ENCODE results near the gene CCDC182.

The CCDC182 gene

GRCh38 chr17:57774872-57775271 is 29.8 kb upstream of the CCDC182 start:
- no peak overlapping the region for H3K4me3 ChIP-seq (IDR thresholded peaks at IDR 0.05; ENCODE audit: insufficient read depth, low read depth, low read length)
- no peaks in the 10 kb centered on the region for H3K36me3 ChIP-seq (ENCODE audit: insufficient read depth)
- no peak overlapping the region for H3K9ac ChIP-seq
- H3K27ac ChIP-seq: no peak overlapping the region
- no peaks in the 10 kb centered on the region for H4K20me1 ChIP-seq (ENCODE audit: insufficient read depth)
- no peak for TF ChIP-seq CTCF (conservative IDR thresholded peaks at IDR 0.05; ENCODE audit: low read depth, low read length)
- H2AFZ ChIP-seq (ENCODE audit: low read depth): no peak overlapping the region
- no peaks in the 10 kb centered on the region for H3K4me1 ChIP-seq (ENCODE audit: low read depth, poor library complexity, severe bottlenecking)
- H3K27me3 ChIP-seq (ENCODE audit: insufficient read depth, low read depth): peaks cover 5% of the 10 kb centered on the region; the same call in 1 of the 2 replicates
- H3K4me2 ChIP-seq: no peak overlapping the region
- no peaks in the 10 kb centered on the region for H3K79me2 ChIP-seq (ENCODE audit: insufficient read depth, low read depth)

GRCh38 chr17:57773557-57773956 is 28.5 kb upstream of the CCDC182 start:
- no peak overlapping the region for H2AFZ ChIP-seq (ENCODE audit: low read depth)
- H3K9ac ChIP-seq: no peak overlapping the region
- no peaks in the 10 kb centered on the region for H3K36me3 ChIP-seq (ENCODE audit: insufficient read depth)
- H3K4me1 ChIP-seq (ENCODE audit: low read depth, poor library complexity, severe bottlenecking): no peaks in the 10 kb centered on the region
- H3K79me2 ChIP-seq (ENCODE audit: insufficient read depth, low read depth): no peaks in the 10 kb centered on the region
- H3K27me3 ChIP-seq (ENCODE audit: insufficient read depth, low read depth): peaks cover 5% of the 10 kb centered on the region; the same call in 1 of the 2 replicates
- no peak for TF ChIP-seq CTCF (conservative IDR thresholded peaks at IDR 0.05; ENCODE audit: low read depth, low read length)
- no peak overlapping the region for H3K4me3 ChIP-seq (IDR thresholded peaks at IDR 0.05; ENCODE audit: insufficient read depth, low read depth, low read length)
- H3K27ac ChIP-seq: no peak overlapping the region
- H4K20me1 ChIP-seq (ENCODE audit: insufficient read depth): no peaks in the 10 kb centered on the region
- H3K4me2 ChIP-seq: no peak overlapping the region

GRCh38 chr17:57772774-57773173 is 27.7 kb upstream of the CCDC182 start:
- Histone ChIP-seq H3K4me1 (ENCODE audit: low read depth, poor library complexity, severe bottlenecking) (no peaks in the 10 kb centered on the region), H3K27ac (no peak overlapping the region), H3K36me3 (ENCODE audit: insufficient read depth) (no peaks in the 10 kb centered on the region), H2AFZ (ENCODE audit: low read depth) (no peak overlapping the region), H3K79me2 (ENCODE audit: insufficient read depth, low read depth) (no peaks in the 10 kb centered on the region), H3K27me3 (ENCODE audit: insufficient read depth, low read depth) (peaks cover 5% of the 10 kb centered on the region; the same call in 1 of the 2 replicates), H3K9ac (no peak overlapping the region), H4K20me1 (ENCODE audit: insufficient read depth) (no peaks in the 10 kb centered on the region), H3K4me3 (IDR thresholded peaks at IDR 0.05; ENCODE audit: insufficient read depth, low read depth, low read length) (no peak overlapping the region), H3K4me2 (no peak overlapping the region)
- TF ChIP-seq CTCF (conservative IDR thresholded peaks at IDR 0.05; ENCODE audit: low read depth, low read length): no peak

- Histone ChIP-seq H3K9ac (no peak overlapping the region), H3K36me3 (ENCODE audit: insufficient read depth) (no peaks in the 10 kb centered on the region), H3K4me3 (IDR thresholded peaks at IDR 0.05; ENCODE audit: insufficient read depth, low read depth, low read length) (no peak overlapping the region), H3K27me3 (ENCODE audit: insufficient read depth, low read depth) (no peaks in the 10 kb centered on the region), H3K79me2 (ENCODE audit: insufficient read depth, low read depth) (no peaks in the 10 kb centered on the region), H2AFZ (ENCODE audit: low read depth) (no peak overlapping the region), H3K27ac (no peak overlapping the region), H3K4me1 (ENCODE audit: low read depth, poor library complexity, severe bottlenecking) (no peaks in the 10 kb centered on the region), H4K20me1 (ENCODE audit: insufficient read depth) (no peaks in the 10 kb centered on the region), H3K4me2 (no peak overlapping the region)
- TF ChIP-seq CTCF (conservative IDR thresholded peaks at IDR 0.05; ENCODE audit: low read depth, low read length): no peak
Measured at GRCh38 chr17:57767561-57767960, 22.5 kb upstream of the CCDC182 start.

All from KMS-11 (cell line).